ENCODE results near the gene SBK2.
A peak's percentile ranks its signal among the peaks of the same experiment; 100 is the strongest.

Gene SBK2

GRCh38 chr19:55543567-55543966, 6.6 kb upstream of the SBK2 start:
- H3K27me3 ChIP-seq (ENCODE audit: insufficient read depth, low read length), result no peaks in the 10 kb centered on the region; the same call in 1 of the 2 replicates
- H3K36me3 ChIP-seq (ENCODE audit: insufficient read depth, low read length), result no peaks in the 10 kb centered on the region
- no peak overlapping the region for H3K4me3 ChIP-seq (ENCODE audit: low read length)
- WGBS, result 79% methylated on average over 5 of the region's 5 CpGs
- peaks cover 20% of the 10 kb centered on the region; the same call in 1 of the 2 replicates for H3K4me1 ChIP-seq (ENCODE audit: insufficient read depth, low read length)
- no peak overlapping the region for H3K9ac ChIP-seq (ENCODE audit: low read depth, low read length)
- no peaks in the 10 kb centered on the region for H3K9me3 ChIP-seq (ENCODE audit: insufficient read depth, low read depth, low read length)
- no peak overlapping the region for H3K27ac ChIP-seq (ENCODE audit: low read depth, low read length)

- WGBS, result 86% methylated on average over 7 of the region's 7 CpGs
- H3K4me1 ChIP-seq (ENCODE audit: insufficient read depth, low read length), result peaks cover 18% of the 10 kb centered on the region; the same call in 1 of the 2 replicates
- H3K36me3 ChIP-seq (ENCODE audit: insufficient read depth, low read length), result no peaks in the 10 kb centered on the region
- no peak overlapping the region for H3K27ac ChIP-seq (ENCODE audit: low read depth, low read length)
- H3K4me3 ChIP-seq (ENCODE audit: low read length), result no peak overlapping the region
- no peaks in the 10 kb centered on the region for H3K9me3 ChIP-seq (ENCODE audit: insufficient read depth, low read depth, low read length)
- H3K9ac ChIP-seq (ENCODE audit: low read depth, low read length), result no peak overlapping the region
- no peaks in the 10 kb centered on the region; the same call in 1 of the 2 replicates for H3K27me3 ChIP-seq (ENCODE audit: insufficient read depth, low read length)
Measured at GRCh38 chr19:55542292-55542855, 5.4 kb upstream of the SBK2 start.

GRCh38 chr19:55541091-55541490, 4.2 kb upstream of the SBK2 start:
- Histone ChIP-seq H3K27me3 (ENCODE audit: insufficient read depth, low read length) (no peaks in the 10 kb centered on the region; the same call in 1 of the 2 replicates), H3K27ac (ENCODE audit: low read depth, low read length) (no peak overlapping the region), H3K4me3 (ENCODE audit: low read length) (no peak overlapping the region), H3K4me1 (ENCODE audit: insufficient read depth, low read length) (peaks cover 13% of the 10 kb centered on the region; the same call in 1 of the 2 replicates), H3K9ac (ENCODE audit: low read depth, low read length) (no peak overlapping the region), H3K36me3 (ENCODE audit: insufficient read depth, low read length) (no peaks in the 10 kb centered on the region), H3K9me3 (ENCODE audit: insufficient read depth, low read depth, low read length) (no peaks in the 10 kb centered on the region)
- WGBS, result 89% methylated on average over 19 of the region's 19 CpGs

GRCh38 chr19:55540619-55541018, 3.7 kb upstream of the SBK2 start:
- no peak overlapping the region for H3K9ac ChIP-seq (ENCODE audit: low read depth, low read length)
- no peaks in the 10 kb centered on the region; the same call in 1 of the 2 replicates for H3K27me3 ChIP-seq (ENCODE audit: insufficient read depth, low read length)
- H3K4me1 ChIP-seq (ENCODE audit: insufficient read depth, low read length), result peaks cover 9% of the 10 kb centered on the region; the same call in 1 of the 2 replicates
- no peaks in the 10 kb centered on the region for H3K36me3 ChIP-seq (ENCODE audit: insufficient read depth, low read length)
- no peak overlapping the region for H3K4me3 ChIP-seq (ENCODE audit: low read length)
- 73% methylated on average over 10 of the region's 10 CpGs for WGBS
- H3K27ac ChIP-seq (ENCODE audit: low read depth, low read length), result no peak overlapping the region
- H3K9me3 ChIP-seq (ENCODE audit: insufficient read depth, low read depth, low read length), result no peaks in the 10 kb centered on the region

GRCh38 chr19:55539090-55539984, 2.4 kb upstream of the SBK2 start:
- Histone ChIP-seq H3K9me3 (ENCODE audit: insufficient read depth, low read depth, low read length) (no peaks in the 10 kb centered on the region), H3K9ac (ENCODE audit: low read depth, low read length) (no peak overlapping the region), H3K27me3 (ENCODE audit: insufficient read depth, low read length) (no peaks in the 10 kb centered on the region; the same call in 1 of the 2 replicates), H3K27ac (ENCODE audit: low read depth, low read length) (no peak overlapping the region), H3K36me3 (ENCODE audit: insufficient read depth, low read length) (no peaks in the 10 kb centered on the region), H3K4me3 (ENCODE audit: low read length) (no peak overlapping the region), H3K4me1 (ENCODE audit: insufficient read depth, low read length) (peaks cover 6% of the 10 kb centered on the region; the same call in 1 of the 2 replicates)
- 91% methylated on average over 33 of the region's 33 CpGs for WGBS

- Histone ChIP-seq H3K4me1 (ENCODE audit: insufficient read depth, low read length) (peaks cover 6% of the 10 kb centered on the region; the same call in 1 of the 2 replicates), H3K27me3 (ENCODE audit: insufficient read depth, low read length) (no peaks in the 10 kb centered on the region), H3K9me3 (ENCODE audit: insufficient read depth, low read depth, low read length) (no peaks in the 10 kb centered on the region), H3K4me3 (ENCODE audit: low read length) (no peak overlapping the region), H3K27ac (ENCODE audit: low read depth, low read length) (peak overlapping the region; percentile 89; the same call in 1 of the 2 replicates), H3K36me3 (ENCODE audit: insufficient read depth, low read length) (no peaks in the 10 kb centered on the region), H3K9ac (ENCODE audit: low read depth, low read length) (no peak overlapping the region; the same call in 1 of the 2 replicates)
- 64% methylated on average over 5 of the region's 5 CpGs for WGBS
Measured at GRCh38 chr19:55538132-55538531, 1.2 kb upstream of the SBK2 start.

- Histone ChIP-seq H3K4me1 (ENCODE audit: insufficient read depth, low read length) (peaks cover 6% of the 10 kb centered on the region; the same call in 1 of the 2 replicates), H3K9ac (ENCODE audit: low read depth, low read length) (no peak overlapping the region; the same call in 1 of the 2 replicates), H3K4me3 (ENCODE audit: low read length) (no peak overlapping the region), H3K36me3 (ENCODE audit: insufficient read depth, low read length) (no peaks in the 10 kb centered on the region), H3K27ac (ENCODE audit: low read depth, low read length) (peak overlapping the region; percentile 89; the same call in 1 of the 2 replicates), H3K27me3 (ENCODE audit: insufficient read depth, low read length) (no peaks in the 10 kb centered on the region), H3K9me3 (ENCODE audit: insufficient read depth, low read depth, low read length) (no peaks in the 10 kb centered on the region)
- 30% methylated on average over 5 of the region's 5 CpGs for WGBS
Measured at GRCh38 chr19:55537741-55538111, 793 bp upstream of the SBK2 start.

- Histone ChIP-seq H3K4me1 (ENCODE audit: insufficient read depth, low read length) (peaks cover 6% of the 10 kb centered on the region; the same call in 1 of the 2 replicates), H3K4me3 (ENCODE audit: low read length) (no peak overlapping the region), H3K36me3 (ENCODE audit: insufficient read depth, low read length) (no peaks in the 10 kb centered on the region), H3K9ac (ENCODE audit: low read depth, low read length) (no peak overlapping the region), H3K27ac (ENCODE audit: low read depth, low read length) (no peak overlapping the region), H3K27me3 (ENCODE audit: insufficient read depth, low read length) (no peaks in the 10 kb centered on the region), H3K9me3 (ENCODE audit: insufficient read depth, low read depth, low read length) (no peaks in the 10 kb centered on the region)
- 96% methylated on average over 11 of the region's 11 CpGs for WGBS
Measured at GRCh38 chr19:55536366-55536765, 567 bp downstream of the SBK2 start.

- Histone ChIP-seq H3K4me1 (ENCODE audit: insufficient read depth, low read length) (peaks cover 6% of the 10 kb centered on the region; the same call in 1 of the 2 replicates), H3K9ac (ENCODE audit: low read depth, low read length) (no peak overlapping the region), H3K27me3 (ENCODE audit: insufficient read depth, low read length) (no peaks in the 10 kb centered on the region), H3K27ac (ENCODE audit: low read depth, low read length) (no peak overlapping the region), H3K36me3 (ENCODE audit: insufficient read depth, low read length) (no peaks in the 10 kb centered on the region), H3K4me3 (ENCODE audit: low read length) (no peak overlapping the region), H3K9me3 (ENCODE audit: insufficient read depth, low read depth, low read length) (no peaks in the 10 kb centered on the region)
- 92% methylated on average over 22 of the region's 22 CpGs for whole genome bisulfite sequencing
Measured at GRCh38 chr19:55535965-55536350, 975 bp downstream of the SBK2 start.

- Histone ChIP-seq H3K4me3 (ENCODE audit: low read length) (no peak overlapping the region), H3K36me3 (ENCODE audit: insufficient read depth, low read length) (no peaks in the 10 kb centered on the region), H3K27me3 (ENCODE audit: insufficient read depth, low read length) (no peaks in the 10 kb centered on the region), H3K9ac (ENCODE audit: low read depth, low read length) (no peak overlapping the region), H3K4me1 (ENCODE audit: insufficient read depth, low read length) (peaks cover 6% of the 10 kb centered on the region; the same call in 1 of the 2 replicates), H3K9me3 (ENCODE audit: insufficient read depth, low read depth, low read length) (no peaks in the 10 kb centered on the region), H3K27ac (ENCODE audit: low read depth, low read length) (no peak overlapping the region)
- WGBS, result 89% methylated on average over 12 of the region's 12 CpGs
Measured at GRCh38 chr19:55535173-55535964, 1.6 kb downstream of the SBK2 start.

Measured in HUES64 (cell line).